Right kidney (tissue), 1 donor: ENCODE data around the gene SNAP25.

Experiments
- DNase-seq: peaks from one replicate; pipeline ENCODE4 v3.0.0-alpha.2; 2016

The SNAP25 gene

DNA sequence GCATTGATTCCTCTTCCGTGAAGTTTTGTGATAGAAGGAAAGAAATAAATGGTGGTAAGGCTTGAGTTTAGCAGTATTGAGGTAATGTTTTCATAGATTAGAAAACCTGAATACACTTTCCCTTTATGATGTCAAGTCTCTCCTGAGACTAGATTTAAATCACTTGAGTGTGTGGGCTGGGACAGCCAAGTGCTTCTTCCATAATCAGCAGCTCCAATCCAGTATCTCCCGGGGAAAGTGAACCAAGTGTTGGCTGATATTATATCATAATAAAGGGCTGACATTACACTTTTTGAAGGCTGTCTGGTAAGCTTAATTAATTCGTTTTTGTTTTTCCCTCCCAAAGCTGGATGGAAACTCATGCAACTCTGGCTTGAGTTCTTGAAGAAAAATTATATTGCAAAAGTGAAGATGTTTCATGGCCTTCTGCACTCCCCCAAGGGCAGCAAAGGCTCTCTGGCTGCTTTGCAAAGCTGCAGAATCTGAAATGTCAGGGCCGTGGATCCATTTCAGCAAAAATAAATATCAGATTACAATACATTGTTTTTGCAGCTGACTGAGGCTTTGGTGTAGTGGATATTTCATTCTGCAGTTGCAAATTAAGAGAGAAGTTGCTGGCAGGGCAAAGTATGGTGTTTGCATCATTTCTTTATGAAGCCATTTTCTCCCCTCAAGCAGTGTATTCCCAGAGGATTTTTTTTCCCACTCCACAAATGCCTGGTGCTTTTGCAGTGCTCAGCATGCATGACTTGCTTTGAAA, 114.2 kb downstream of the SNAP25 start:
- DNase-seq, result peak; percentile 11

DNA sequence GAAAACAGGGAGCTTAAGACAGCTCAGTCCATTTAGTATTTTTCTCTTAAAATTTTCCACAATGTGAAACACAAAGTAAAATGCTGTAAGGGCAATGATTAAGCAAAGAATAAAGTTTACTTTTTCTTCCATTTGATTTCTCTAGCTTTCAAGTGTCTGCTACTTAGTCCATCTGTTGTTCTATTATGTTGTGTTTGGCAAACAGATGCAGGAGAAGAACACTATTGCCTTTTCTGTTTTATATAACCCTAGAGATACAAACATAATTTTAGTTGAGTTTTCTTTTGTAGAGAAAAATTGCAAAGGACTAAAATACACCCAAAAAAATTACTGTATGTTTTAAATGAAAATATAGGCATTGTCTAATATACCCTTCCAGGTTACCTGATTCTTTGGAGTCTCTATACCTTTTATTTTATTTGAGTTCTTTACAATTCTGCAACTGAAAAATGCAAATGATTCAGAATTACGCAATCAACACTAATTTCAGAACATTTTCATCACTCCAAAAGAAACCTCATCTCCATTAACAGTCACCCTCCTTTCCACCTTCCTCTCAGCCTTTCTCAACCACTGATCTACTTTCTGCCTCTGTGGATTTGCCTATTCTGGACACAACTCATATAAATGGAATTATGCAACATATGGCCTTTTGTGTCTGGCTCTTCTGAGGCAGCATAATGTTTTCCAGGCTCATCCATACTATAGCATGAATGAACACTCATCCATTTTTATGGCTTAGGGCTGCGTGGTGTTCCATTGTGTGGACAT, 118.5 kb downstream of the SNAP25 start:
- no peak for DNase-seq

DNA sequence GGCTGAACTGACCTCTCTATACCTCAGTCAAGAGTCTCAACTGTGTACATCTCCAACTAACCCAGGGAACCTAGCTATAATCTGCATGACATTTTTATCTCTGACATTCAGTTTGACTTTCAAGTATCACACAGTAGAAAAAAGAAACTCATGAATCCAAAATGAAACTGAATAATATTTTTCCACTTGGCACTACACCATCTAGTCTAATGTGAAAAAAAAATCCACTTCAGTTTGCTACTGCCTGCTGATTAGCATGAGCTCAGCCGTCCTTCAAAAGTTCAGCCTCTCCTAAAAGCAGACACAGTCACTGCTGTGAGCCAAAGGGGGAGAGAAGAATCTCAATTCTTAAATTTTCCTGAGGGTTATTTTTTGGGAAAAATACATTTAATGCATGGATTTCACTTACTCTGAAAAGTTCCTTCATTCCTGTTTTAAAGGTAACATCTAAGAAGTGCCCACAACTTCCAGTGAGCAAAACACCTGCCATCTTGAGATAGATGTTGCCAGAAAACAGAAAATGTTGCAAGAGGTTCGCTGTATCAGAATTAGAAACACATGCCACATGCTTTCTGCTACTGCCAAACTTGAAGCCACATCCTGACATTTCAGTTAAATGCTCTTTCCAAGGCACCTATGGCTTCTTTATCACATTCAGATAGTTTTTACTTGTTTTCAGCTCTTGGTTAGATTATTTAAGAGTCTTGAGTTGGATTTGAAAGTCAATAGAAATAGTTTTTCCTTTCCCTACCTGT, 120.0 kb downstream of the SNAP25 start:
- no peak for DNase-seq

DNA sequence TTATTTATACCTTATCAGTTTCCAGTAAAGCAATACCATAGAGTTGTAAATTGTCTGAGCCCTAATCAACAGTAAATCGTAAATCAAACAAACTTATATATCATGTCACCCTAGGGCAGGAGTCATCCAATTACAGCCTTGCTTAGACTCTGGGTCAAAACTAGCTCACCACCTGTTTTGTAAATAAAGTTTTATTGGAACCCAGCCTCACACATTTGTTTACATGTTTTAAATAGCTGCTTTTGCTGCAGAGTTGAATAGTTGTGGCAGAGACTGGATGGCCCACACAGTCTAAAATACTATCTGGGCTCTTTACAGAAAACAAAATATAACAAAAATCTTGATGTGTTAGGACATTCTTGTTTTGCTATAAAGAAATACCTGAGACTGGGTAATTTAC, 121.0 kb downstream of the SNAP25 start:
- DNase-seq, result no peak

DNA sequence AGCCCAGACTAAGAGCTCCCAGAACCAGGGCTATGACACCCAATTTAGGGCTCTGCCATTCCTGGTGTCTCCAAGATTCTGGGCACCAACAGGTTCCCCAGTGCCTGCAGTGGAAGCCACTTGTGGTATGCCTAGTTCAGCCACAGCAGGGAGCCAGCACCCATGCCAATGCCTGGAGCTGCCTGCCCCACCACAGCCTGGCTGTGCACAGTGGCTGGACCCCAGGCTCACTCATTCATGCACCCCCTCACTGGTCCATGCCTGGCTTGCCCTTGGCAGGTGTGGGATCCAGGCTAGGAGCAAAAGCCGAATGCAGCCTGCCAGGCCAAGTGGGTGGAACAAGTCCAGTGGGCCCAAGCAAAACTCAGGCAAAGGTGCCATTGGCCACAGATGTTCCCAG, 123.5 kb downstream of the SNAP25 start:
- no peak for DNase-seq

DNA sequence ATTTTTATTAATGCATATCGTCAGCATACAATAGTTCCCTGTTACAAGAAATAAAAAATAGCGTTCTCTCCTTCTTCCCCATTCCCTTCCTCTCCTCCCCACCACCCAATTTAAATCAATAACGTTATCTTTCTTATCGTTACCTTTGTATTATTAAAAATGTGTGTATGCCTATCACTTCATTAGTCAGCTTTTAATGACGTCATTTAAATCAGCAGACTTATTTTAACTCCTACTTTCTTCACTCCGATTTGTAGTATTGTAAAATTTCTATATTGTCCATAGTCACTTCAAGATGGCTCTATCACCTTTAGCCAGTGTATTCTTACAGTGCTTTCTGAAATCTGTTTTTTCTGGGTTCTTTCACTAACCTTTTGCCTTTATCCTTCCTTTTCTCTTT, 126.3 kb downstream of the SNAP25 start:
- no peak for DNase-seq

DNA sequence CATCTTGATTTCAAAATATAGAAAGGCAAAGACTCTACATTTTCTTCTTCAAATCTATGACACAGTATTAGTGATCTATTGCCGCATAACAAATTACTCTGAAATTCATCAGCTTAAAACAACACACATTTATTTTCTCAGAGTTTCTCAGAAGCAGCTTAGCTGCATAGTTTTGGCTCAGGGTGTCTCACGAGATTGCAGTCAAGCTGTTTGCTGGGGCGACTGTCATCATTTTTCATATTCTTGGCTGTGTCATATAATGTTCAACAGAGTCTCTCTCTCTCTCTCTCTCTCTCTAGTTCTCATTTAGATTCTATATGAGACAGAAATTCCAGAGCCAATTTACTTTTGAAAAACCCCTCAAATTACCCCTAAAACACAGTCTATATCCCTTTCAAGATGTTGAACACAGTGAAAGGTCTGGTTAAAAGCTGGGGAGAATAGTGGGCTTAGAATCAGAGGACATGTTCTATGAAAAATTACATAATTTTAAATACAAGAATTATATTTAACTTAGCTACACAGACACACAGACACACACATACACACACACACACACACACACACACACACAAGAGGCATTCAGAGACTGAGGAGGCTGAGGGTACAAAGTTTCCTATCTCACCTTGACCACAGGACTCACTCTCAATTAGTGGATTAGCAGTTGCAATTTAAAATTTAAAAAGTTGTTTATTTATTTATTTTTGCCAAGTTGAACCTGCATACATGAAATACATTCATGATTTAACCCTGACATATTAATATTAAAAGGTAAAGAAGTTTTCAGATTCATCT, 128.7 kb downstream of the SNAP25 start:
- DNase-seq, result no peak

DNA sequence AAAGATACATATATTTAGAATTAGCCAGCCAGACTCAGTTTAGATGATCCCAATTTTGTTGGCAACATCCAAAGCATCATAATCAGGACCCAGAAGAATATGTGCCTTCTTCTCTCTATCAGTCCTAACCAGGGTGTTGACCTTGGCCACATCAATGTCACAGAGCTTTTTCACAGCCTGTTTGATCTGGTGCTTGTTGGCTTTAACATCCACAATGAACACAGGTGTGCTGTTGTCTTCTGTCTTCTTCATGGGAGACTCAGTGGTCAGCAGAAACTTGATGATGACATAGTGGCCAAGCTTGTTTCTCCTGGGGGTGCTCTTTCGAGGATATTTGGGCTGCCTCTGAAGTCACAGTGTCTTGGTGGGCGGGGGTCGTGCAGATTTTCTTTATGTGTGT, 130.5 kb downstream of the SNAP25 start:
- DNase-seq, result no peak

DNA sequence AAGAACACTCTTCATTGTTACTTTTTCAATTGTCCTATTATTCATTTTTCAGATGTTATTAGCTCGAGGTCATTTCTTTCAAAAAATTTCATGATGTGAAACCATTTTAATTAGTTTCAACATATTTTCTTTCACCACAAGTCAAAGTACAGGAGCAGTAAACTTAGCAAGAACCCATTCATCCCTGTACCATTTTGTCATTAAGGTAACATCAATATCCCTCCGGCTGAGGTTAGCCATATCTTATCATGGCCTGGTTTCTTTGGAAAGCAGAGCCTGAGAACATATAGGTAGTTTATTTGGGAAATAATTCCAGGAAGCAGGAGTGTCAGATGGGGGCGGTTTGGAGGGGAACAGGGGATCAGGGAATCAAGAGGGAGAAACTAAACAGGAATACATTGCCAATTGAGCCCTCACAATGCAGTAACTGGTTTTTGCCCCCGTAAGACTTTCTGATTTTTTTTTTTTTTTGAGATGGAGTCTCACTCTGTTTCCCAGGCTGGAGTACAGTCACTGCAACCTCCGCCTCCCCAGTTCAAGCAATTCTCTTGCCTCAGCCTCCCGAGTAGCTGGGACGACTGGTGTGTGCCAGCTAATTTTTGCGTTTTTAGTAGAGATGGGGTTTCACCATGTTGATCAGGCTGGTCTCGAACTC, 131.7 kb downstream of the SNAP25 start:
- no peak for DNase-seq

DNA sequence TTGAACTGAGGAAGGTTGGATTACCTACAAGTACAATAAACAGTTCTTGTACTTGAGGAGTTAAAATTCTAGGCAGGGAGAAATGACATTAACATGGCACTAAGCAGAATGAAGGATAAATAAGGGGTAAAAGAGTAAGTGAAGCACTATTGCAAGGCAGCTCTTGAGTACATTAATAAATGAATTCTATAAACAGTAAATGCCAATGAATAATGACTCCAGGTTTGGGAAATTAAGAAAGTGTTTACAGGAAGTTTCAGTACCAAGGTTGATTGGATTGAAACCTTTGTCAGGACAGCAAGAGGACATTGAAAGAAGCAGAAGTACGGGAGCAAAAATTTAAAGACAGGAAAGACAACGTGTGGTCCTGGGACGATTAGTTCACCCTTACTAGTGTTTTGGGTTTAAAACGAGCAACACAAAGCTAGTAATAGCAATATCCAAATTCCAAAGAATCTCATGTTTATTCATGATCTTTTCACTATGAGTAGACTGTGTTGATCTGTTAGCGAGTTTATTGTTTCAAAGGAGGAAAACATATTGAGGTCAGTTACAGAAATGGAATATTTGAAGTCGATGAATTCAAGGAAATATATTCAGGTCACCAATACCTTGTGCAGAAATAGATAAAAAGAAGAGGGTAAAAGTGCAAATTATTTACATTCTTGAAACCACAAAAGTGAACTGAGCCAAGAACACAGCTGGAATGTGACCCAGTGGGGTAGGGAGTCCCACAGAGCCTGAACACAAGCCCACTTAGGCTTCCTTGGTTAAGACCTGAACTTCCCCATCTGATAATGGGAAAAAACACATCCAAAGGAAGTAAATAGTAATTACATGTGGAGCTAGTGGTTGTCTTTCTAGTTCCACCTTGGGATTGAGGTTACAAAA, 134.5 kb downstream of the SNAP25 start:
- DNase-seq, result no peak

DNA sequence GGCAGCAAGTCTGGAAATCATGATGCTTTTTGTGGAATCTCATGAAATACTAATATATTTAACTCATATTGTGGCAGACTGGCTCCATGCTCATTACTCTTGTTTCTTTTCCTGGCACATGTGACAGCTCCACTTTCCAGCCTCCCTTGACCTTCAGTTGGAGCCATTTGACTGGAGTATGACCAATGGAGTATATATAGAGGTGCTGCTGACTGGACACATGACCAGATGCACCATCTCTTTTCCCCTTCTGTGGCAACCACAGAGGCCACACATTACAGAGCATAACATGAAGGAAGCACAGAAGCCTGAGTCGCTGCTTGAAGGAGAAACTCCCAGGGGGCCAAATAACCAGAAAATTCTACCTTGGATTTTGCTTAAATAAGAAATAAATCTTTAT, 138.0 kb downstream of the SNAP25 start:
- DNase-seq, result no peak
